Measurements from ENCODE around the gene CCT6B. TPM values are rescaled to one million over a fixed set of nuclear protein-coding genes. Genes with fewer than 3 reads are reported as not detected.

Gene CCT6B
- total and polyA plus RNA-seq, 9 of the 15 experiments (the other 6 are each of a cell fraction or from before 2014, with no cell fraction given) = 0.25 to 0.91 (median 0.58) TPM

DNA sequence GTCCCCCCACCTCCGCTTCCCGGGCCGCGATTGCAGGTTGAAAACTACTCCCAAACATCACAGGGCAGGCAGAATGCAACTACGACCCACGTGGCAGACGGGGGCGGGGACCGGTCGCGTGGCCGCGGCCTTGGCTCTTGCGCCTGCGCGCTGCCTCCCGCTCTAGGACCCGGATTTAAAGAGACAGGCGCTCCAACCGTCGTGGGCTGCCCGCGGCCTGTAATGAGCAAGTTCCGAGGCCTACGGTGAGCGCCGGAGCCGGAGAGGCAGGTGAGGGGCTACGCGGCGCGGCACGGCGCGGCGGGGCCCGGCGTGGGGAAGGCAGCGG, 19.1 kb upstream of the CCT6B start, which contains the start of gene LIG3 (continued):
- TF ChIP-seq, protein P1, sequence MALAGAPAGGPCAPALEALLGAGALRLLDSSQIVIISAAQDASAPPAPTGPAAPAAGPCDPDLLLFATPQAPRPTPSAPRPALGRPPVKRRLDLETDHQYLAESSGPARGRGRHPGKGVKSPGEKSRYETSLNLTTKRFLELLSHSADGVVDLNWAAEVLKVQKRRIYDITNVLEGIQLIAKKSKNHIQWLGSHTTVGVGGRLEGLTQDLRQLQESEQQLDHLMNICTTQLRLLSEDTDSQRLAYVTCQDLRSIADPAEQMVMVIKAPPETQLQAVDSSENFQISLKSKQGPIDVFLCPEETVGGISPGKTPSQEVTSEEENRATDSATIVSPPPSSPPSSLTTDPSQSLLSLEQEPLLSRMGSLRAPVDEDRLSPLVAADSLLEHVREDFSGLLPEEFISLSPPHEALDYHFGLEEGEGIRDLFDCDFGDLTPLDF (CRISPR knock-in tag; IDR thresholded peaks at IDR 0.05) = no peak
- TF ChIP-seq, protein P2, sequence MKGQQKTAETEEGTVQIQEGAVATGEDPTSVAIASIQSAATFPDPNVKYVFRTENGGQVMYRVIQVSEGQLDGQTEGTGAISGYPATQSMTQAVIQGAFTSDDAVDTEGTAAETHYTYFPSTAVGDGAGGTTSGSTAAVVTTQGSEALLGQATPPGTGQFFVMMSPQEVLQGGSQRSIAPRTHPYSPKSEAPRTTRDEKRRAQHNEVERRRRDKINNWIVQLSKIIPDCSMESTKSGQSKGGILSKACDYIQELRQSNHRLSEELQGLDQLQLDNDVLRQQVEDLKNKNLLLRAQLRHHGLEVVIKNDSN (CRISPR knock-in tag; IDR thresholded peaks at IDR 0.05) = peak; percentile 89
- TF ChIP-seq STAT5A (IDR thresholded peaks at IDR 0.05; ENCODE audit: borderline replicate concordance, low read length) = no peak
- TF ChIP-seq ATF1 (CRISPR knock-in tag; IDR thresholded peaks at IDR 0.05) = no peak
- no peak for TF ChIP-seq ATF1 (tag; IDR thresholded peaks at IDR 0.05)
- 0 out of 2 replicates have a peak, but pooled peaks have one; percentile 12 for TF ChIP-seq SP1 (CRISPR knock-in tag; IDR thresholded peaks at IDR 0.05)
- no peak for TF ChIP-seq NFYB (IDR thresholded peaks at IDR 0.05; ENCODE audit: extremely low read depth, insufficient read length)
- TF ChIP-seq MCM2 (IDR thresholded peaks at IDR 0.05; ENCODE audit: low read depth) = no peak
- no peak for TF ChIP-seq EZH2 (IDR thresholded peaks at IDR 0.05; ENCODE audit: borderline replicate concordance, low read depth, low read length)
- TF ChIP-seq TOE1 (IDR thresholded peaks at IDR 0.05; ENCODE audit: borderline replicate concordance) = peak; percentile 33; the same call in 1 of the 2 replicates
- no peak for TF ChIP-seq TOE1 (CRISPR knock-in tag; IDR thresholded peaks at IDR 0.05; ENCODE audit: borderline replicate concordance, low read depth)
- no peak for TF ChIP-seq ZNF79 (CRISPR knock-in tag; IDR thresholded peaks at IDR 0.05; ENCODE audit: low read depth)
- TF ChIP-seq POLR2A (conservative IDR thresholded peaks at IDR 0.05) = peak; percentile 3; the same call in 1 of the 2 replicates
- TF ChIP-seq, protein P3, sequence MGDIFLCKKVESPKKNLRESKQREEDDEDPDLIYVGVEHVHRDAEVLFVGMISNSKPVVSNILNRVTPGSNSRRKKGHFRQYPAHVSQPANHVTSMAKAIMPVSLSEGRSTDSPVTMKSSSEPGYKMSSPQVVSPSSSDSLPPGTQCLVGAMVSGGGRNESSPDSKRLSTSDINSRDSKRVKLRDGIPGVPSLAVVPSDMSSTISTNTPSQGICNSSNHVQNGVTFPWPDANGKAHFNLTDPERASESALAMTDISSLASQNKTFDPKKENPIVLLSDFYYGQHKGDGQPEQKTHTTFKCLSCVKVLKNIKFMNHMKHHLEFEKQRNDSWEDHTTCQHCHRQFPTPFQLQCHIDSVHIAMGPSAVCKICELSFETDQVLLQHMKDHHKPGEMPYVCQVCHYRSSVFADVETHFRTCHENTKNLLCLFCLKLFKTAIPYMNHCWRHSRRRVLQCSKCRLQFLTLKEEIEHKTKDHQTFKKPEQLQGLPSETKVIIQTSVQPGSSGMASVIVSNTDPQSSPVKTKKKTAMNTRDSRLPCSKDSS (IDR thresholded peaks at IDR 0.05; ENCODE audit: low read depth, partially characterized antibody) = no peak
- TF ChIP-seq ZNF695 (CRISPR knock-in tag; IDR thresholded peaks at IDR 0.05) = no peak
- TF ChIP-seq, protein P4, sequence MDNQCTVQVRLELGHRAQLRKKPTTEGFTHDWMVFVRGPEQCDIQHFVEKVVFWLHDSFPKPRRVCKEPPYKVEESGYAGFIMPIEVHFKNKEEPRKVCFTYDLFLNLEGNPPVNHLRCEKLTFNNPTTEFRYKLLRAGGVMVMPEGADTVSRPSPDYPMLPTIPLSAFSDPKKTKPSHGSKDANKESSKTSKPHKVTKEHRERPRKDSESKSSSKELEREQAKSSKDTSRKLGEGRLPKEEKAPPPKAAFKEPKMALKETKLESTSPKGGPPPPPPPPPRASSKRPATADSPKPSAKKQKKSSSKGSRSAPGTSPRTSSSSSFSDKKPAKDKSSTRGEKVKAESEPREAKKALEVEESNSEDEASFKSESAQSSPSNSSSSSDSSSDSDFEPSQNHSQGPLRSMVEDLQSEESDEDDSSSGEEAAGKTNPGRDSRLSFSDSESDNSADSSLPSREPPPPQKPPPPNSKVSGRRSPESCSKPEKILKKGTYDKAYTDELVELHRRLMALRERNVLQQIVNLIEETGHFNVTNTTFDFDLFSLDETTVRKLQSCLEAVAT (IDR thresholded peaks at IDR 0.05) = no peak
- TF ChIP-seq RB1 (IDR thresholded peaks at IDR 0.05; ENCODE audit: low read depth) = peak; percentile 42; the same call in 1 of the 2 replicates
- TF ChIP-seq, protein P5, sequence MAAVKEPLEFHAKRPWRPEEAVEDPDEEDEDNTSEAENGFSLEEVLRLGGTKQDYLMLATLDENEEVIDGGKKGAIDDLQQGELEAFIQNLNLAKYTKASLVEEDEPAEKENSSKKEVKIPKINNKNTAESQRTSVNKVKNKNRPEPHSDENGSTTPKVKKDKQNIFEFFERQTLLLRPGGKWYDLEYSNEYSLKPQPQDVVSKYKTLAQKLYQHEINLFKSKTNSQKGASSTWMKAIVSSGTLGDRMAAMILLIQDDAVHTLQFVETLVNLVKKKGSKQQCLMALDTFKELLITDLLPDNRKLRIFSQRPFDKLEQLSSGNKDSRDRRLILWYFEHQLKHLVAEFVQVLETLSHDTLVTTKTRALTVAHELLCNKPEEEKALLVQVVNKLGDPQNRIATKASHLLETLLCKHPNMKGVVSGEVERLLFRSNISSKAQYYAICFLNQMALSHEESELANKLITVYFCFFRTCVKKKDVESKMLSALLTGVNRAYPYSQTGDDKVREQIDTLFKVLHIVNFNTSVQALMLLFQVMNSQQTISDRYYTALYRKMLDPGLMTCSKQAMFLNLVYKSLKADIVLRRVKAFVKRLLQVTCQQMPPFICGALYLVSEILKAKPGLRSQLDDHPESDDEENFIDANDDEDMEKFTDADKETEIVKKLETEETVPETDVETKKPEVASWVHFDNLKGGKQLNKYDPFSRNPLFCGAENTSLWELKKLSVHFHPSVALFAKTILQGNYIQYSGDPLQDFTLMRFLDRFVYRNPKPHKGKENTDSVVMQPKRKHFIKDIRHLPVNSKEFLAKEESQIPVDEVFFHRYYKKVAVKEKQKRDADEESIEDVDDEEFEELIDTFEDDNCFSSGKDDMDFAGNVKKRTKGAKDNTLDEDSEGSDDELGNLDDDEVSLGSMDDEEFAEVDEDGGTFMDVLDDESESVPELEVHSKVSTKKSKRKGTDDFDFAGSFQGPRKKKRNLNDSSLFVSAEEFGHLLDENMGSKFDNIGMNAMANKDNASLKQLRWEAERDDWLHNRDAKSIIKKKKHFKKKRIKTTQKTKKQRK (IDR thresholded peaks at IDR 0.05; ENCODE audit: borderline replicate concordance, low read depth, low read length) = no peak
- TF ChIP-seq, protein P6, sequence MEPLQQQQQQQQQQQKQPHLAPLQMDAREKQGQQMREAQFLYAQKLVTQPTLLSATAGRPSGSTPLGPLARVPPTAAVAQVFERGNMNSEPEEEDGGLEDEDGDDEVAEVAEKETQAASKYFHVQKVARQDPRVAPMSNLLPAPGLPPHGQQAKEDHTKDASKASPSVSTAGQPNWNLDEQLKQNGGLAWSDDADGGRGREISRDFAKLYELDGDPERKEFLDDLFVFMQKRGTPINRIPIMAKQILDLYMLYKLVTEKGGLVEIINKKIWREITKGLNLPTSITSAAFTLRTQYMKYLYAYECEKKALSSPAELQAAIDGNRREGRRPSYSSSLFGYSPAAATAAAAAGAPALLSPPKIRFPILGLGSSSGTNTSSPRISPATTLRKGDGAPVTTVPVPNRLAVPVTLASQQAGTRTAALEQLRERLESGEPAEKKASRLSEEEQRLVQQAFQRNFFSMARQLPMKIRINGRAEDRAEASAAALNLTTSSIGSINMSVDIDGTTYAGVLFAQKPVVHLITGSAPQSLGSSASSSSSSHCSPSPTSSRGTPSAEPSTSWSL (CRISPR knock-in tag; IDR thresholded peaks at IDR 0.05; ENCODE audit: borderline replicate concordance) = no peak
- no peak for TF ChIP-seq BRCA1 (IDR thresholded peaks at IDR 0.05)
- no peak for TF ChIP-seq BRCA1 (CRISPR knock-in tag; IDR thresholded peaks at IDR 0.05)
